PC-3 (cell line): Measurements from ENCODE around the gene MRPL1. TPM values are rescaled to one million over a fixed set of nuclear protein-coding genes. Genes with fewer than 3 reads are reported as not detected.

ENCODE experiments used
- ATAC-seq: fragments of 200-7000 bp; cut with Tn5 transposase; 2 replicates; pipeline ENCODE4 v1.9.1; 2020; ENCODE audit warnings: mild to moderate bottlenecking, moderate library complexity
- BruUV-seq: library from RNA; stranded (reverse); fragments of 400-500 nt; replicated peaks from 2 replicates; lab custom pipeline; 2021; lab: Mats Ljungman, UMichigan
- CTCF ChIA-PET: fragments of 300-600 bp; sonication (Branson Sonifier 250); formaldehyde crosslinking; loops from one replicate; lab custom pipeline; 2022; ENCODE audit warnings: antibody characterized with exemption; lab: Charles Lee
- POLR2A ChIA-PET: fragments of 300-600 bp; sonication (Branson Sonifier 250); formaldehyde crosslinking; loops from one replicate; lab custom pipeline; 2022; ENCODE audit warnings: antibody characterized with exemption; ENCODE audit not compliant: unreplicated experiment; lab: Charles Lee
- DNase-seq: peaks from one replicate; pipeline ENCODE4 v3.0.0-alpha.2; 2015
- H2AFZ ChIP-seq: fragments of 300-600 bp; sonication (generic); 2 replicates; pipeline ENCODE4 v1.6.0; 2016; ENCODE audit warnings: antibody characterized with exemption, low read length
- H3F3A ChIP-seq: fragments of 300-600 bp; sonication (generic); one replicate; pipeline ENCODE4 v1.6.0; 2017; ENCODE audit warnings: antibody characterized with exemption, low read length, control low read depth, mild to moderate bottlenecking; ENCODE audit not compliant: unreplicated experiment
- H3K27ac ChIP-seq: fragments of 300-600 bp; sonication (generic); 2 replicates; pipeline ENCODE4 v1.5.1; 2016; ENCODE audit warnings: mild to moderate bottlenecking, low read length
- H3K27me3 ChIP-seq: fragments of 300-600 bp; sonication (generic); 2 replicates; pipeline ENCODE4 v1.6.1; 2016; ENCODE audit warnings: low read length, mixed read lengths
- H3K36me3 ChIP-seq: fragments of 300-600 bp; sonication (generic); 2 replicates; pipeline ENCODE4 v1.6.1; 2016; ENCODE audit warnings: low read depth, mixed run types, low read length, mixed read lengths
- H3K4me1 ChIP-seq: fragments of 300-600 bp; sonication (generic); 2 replicates; pipeline ENCODE4 v1.5.1; 2016; ENCODE audit warnings: low read length; ENCODE audit not compliant: insufficient read depth
- H3K4me2 ChIP-seq: fragments of 300-600 bp; sonication (generic); 2 replicates; pipeline ENCODE4 v1.6.0; 2016; ENCODE audit warnings: low read length
- H3K4me3 ChIP-seq: fragments of 300-600 bp; sonication (generic); 2 replicates; pipeline ENCODE4 v1.5.1; 2016; ENCODE audit warnings: mild to moderate bottlenecking, low read length, mixed read lengths
- H3K79me2 ChIP-seq: fragments of 300-600 bp; sonication (generic); 2 replicates; pipeline ENCODE4 v1.6.1; 2017; ENCODE audit warnings: low read length, mixed read lengths
- H3K9ac ChIP-seq: fragments of 300-600 bp; sonication (generic); 2 replicates; pipeline ENCODE4 v1.6.0; 2016; ENCODE audit warnings: mild to moderate bottlenecking, low read length
- H3K9me2 ChIP-seq: fragments of 300-600 bp; sonication (generic); replicated peaks from 2 replicates; pipeline ENCODE4 v1.6.1; 2016; ENCODE audit warnings: mixed run types, low read length, mixed read lengths
- H3K9me3 ChIP-seq: fragments of 300-600 bp; sonication (generic); 2 replicates; pipeline ENCODE4 v1.6.1; 2016; ENCODE audit warnings: low read length, mixed read lengths
- H4K20me1 ChIP-seq: fragments of 300-600 bp; sonication (generic); 2 replicates; pipeline ENCODE4 v1.6.1; 2016; ENCODE audit warnings: low read length, mixed read lengths
- CTCF ChIP-seq: fragments of 300-600 bp; sonication (generic); conservative IDR thresholded peaks from 2 replicates; pipeline ENCODE4 v1.5.1; 2017; ENCODE audit warnings: antibody characterized with exemption, low read depth, mild to moderate bottlenecking, low read length
- EZH2 ChIP-seq: fragments of 300-600 bp; sonication (generic); IDR thresholded peaks from one replicate; pipeline ENCODE4 v1.6.1; 2017; ENCODE audit warnings: antibody characterized with exemption, mild to moderate bottlenecking, low read length; ENCODE audit not compliant: unreplicated experiment
- EZH2phosphoT487 ChIP-seq: fragments of 300-600 bp; sonication (generic); IDR thresholded peaks from 2 replicates; pipeline ENCODE4 v1.6.1; 2018; ENCODE audit warnings: mild to moderate bottlenecking, antibody characterized with exemption, low read length, borderline replicate concordance
- intact Hi-C: fragments of 100-400 bp; cut with micrococcal nuclease; formaldehyde crosslinking; loops from 2 replicates; pipeline ENCODE4 v1.9.0; 2023
- total RNA-seq: library from RNA; depleted of rRNA; stranded (reverse); fragments of >200 nt; gene quantifications from 2 replicates; pipeline ENCODE4 v1.2.3, GENCODE V29; 2014

MRPL1 gene
- total RNA-seq, 1 experiment from 2014 or later, result 23.0 TPM

GRCh38 chr4:77903186-77903585 lies 40.6 kb downstream of the MRPL1 start:
- ChIA-PET CTCF (no interaction called here), POLR2A (no interaction called here)
- Histone ChIP-seq H3K4me1 (no peaks in the 10 kb centered on the region), H3K27ac (no peak overlapping the region), H3K27me3 (no peaks in the 10 kb centered on the region), H4K20me1 (no peaks in the 10 kb centered on the region), H3K36me3 (peaks cover 9% of the 10 kb centered on the region), H2AFZ (no peak overlapping the region), H3K9ac (no peak overlapping the region), H3K9me3 (no peaks in the 10 kb centered on the region), H3F3A (no peaks in the 10 kb centered on the region), H3K79me2 (no peaks in the 10 kb centered on the region), H3K9me2 (no peaks in the 10 kb centered on the region), H3K4me2 (no peak overlapping the region), H3K4me3 (no peak overlapping the region)
- DNase-seq (no peak), ATAC-seq (no peak)
- BruUV-seq, result no TSS peak
- TF ChIP-seq CTCF, result no peak
- TF ChIP-seq EZH2phosphoT487, result no peak
- TF ChIP-seq EZH2, result no peak
- intact Hi-C loops, result no loop called here

- CTCF ChIA-PET, result no interaction called here
- POLR2A ChIA-PET, result no interaction called here
- H3K27me3 ChIP-seq, result no peaks in the 10 kb centered on the region
Measured at GRCh38 chr4:77905651-77906263, 43.1 kb downstream of the MRPL1 start.

More at GRCh38 chr4:77905651-77906263, 43.1 kb downstream of the MRPL1 start:
- Histone ChIP-seq H3F3A (no peaks in the 10 kb centered on the region), H3K9me3 (no peaks in the 10 kb centered on the region), H3K4me1 (no peaks in the 10 kb centered on the region), H2AFZ (no peak overlapping the region), H4K20me1 (no peaks in the 10 kb centered on the region), H3K36me3 (peaks cover 17% of the 10 kb centered on the region), H3K27ac (no peak overlapping the region), H3K4me2 (no peak overlapping the region), H3K9me2 (no peaks in the 10 kb centered on the region), H3K79me2 (no peaks in the 10 kb centered on the region), H3K9ac (no peak overlapping the region), H3K4me3 (no peak overlapping the region)
- no peak for TF ChIP-seq EZH2
- TF ChIP-seq CTCF, result no peak
- no peak for TF ChIP-seq EZH2phosphoT487
- ATAC-seq, result no peak
- DNase-seq, result no peak
- no TSS peak for BruUV-seq
- intact Hi-C loops, result no loop called here
